Measurements from ENCODE around the gene CLDN19.
"Not testable (repeated sequence)": the region's sequence is repeated elsewhere in the genome, so short reads cannot be mapped to it uniquely, and the experiment has no call there.

CLDN19 gene

GRCh38 chr1:42737257-42737656, 2.8 kb downstream of the CLDN19 start:
- DNase-seq, result no peak

- DNase-seq, result no peak
Measured at GRCh38 chr1:42736571-42737200, 3.4 kb downstream of the CLDN19 start.

GRCh38 chr1:42736152-42736551, 3.9 kb downstream of the CLDN19 start:
- no peak for DNase-seq

- DNase-seq, result no peak
Measured at GRCh38 chr1:42735477-42736105, 4.4 kb downstream of the CLDN19 start.

GRCh38 chr1:42735056-42735455, 5.0 kb downstream of the CLDN19 start:
- DNase-seq, result no peak

- no peak for DNase-seq
Measured at GRCh38 chr1:42734201-42735035, 5.6 kb downstream of the CLDN19 start.

- no peak for DNase-seq
Measured at GRCh38 chr1:42733415-42734200, 6.4 kb downstream of the CLDN19 start.

GRCh38 chr1:42732126-42732680, 7.8 kb downstream of the CLDN19 start:
- DNase-seq, result no peak

GRCh38 chr1:42731585-42731984, 8.5 kb downstream of the CLDN19 start:
- DNase-seq, result no peak

- DNase-seq, result no peak
Measured at GRCh38 chr1:42730988-42731387, 9.0 kb downstream of the CLDN19 start.

GRCh38 chr1:42730002-42730401, 10.0 kb downstream of the CLDN19 start:
- DNase-seq, result no peak

GRCh38 chr1:42725820-42726219, 14.2 kb downstream of the CLDN19 start:
- DNase-seq, result not testable (repeated sequence)

- no peak for DNase-seq
Measured at GRCh38 chr1:42723511-42723910, 16.5 kb downstream of the CLDN19 start.

GRCh38 chr1:42722403-42722802, 17.6 kb downstream of the CLDN19 start:
- DNase-seq, result not testable (repeated sequence)

- DNase-seq, result no peak
Measured at GRCh38 chr1:42721926-42722325, 18.1 kb downstream of the CLDN19 start.

- no peak for DNase-seq
Measured at GRCh38 chr1:42720868-42721267, 19.2 kb downstream of the CLDN19 start.

- DNase-seq, result not testable (repeated sequence)
Measured at GRCh38 chr1:42714441-42714840, 25.6 kb downstream of the CLDN19 start.

- DNase-seq, result no peak
Measured at GRCh38 chr1:42713293-42713692, 26.7 kb downstream of the CLDN19 start.

GRCh38 chr1:42712808-42713207, 27.2 kb downstream of the CLDN19 start:
- not testable (repeated sequence) for DNase-seq

GRCh38 chr1:42703888-42704464, 36.1 kb downstream of the CLDN19 start:
- no peak for DNase-seq

GRCh38 chr1:42700006-42700405, 40.0 kb downstream of the CLDN19 start:
- DNase-seq, result no peak

GRCh38 chr1:42698081-42698813, 41.8 kb downstream of the CLDN19 start:
- no peak for DNase-seq
